Stimulated activated CD8-positive, alpha-beta memory T cell treated with anti-CD3 and anti-CD28 coated beads, Interleukin-7, amount 100 ng/mL, for 24 hours (primary cell): ENCODE measurements around the gene SETDB2.

Source experiments
- DNase-seq: peaks from one replicate; pipeline ENCODE4 v3.0.0-alpha.2; 2020; ENCODE audit warnings: low read depth

Gene SETDB2

DNA sequence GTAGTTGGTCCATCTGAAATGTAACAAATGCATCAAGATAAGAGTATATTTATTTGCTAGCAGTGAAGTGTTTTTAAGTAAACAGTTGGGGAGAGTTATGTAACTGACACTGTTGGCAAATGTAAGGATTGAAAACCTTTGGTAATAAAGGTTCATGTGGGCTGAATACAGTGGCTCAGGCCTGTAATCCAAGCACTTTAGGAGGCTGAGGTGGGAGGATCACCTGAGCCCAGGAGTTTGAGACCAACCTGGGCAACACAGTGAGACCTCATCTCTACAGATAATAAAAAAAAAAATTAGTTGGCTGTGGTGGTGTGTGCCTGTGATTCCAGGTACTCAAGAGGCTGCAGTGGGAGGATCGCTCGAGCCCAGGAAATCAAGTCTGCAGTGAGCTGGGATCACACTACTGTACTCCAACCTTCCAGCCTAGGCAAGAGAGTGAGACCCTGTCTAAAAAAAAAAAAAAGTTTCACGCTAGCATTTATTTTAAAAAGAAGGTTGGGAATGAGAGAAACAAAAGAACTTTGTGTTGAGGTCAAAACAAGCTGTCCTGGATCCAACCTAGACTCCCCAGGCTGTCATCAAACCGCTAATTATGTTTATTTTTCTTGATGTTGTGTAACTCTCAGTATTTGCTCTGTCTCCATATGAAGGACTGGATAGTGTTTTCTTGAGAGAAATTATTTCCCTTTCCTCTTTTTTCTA lies 20.7 kb downstream of the SETDB2 start:
- no peak for DNase-seq

DNA sequence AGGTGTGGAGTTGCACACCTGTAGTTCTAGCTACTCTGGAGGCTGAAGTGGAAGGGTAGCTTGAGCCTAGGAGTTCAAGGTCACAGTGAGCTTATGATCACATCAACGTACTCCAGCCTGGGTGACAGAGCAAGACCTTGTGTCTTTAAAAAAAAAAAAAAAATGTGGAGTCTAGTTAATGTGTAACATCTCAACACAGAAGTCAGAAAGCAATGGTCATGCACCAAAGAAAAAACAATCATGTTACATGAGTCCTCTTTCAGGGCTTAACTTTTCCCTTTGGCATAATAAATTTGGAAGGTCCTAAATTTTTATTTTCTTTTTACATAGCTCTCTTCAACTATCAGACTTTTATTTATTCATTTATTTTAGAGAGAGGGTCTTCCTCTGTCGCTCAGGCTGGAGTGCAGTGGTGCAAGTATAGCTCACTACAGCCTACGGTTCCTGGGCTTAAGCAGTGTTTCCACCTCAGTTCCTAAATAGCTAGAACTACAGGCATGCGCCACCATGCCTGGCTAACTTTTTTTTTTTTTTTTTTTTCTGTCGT lies 22.3 kb downstream of the SETDB2 start:
- no peak for DNase-seq

DNA sequence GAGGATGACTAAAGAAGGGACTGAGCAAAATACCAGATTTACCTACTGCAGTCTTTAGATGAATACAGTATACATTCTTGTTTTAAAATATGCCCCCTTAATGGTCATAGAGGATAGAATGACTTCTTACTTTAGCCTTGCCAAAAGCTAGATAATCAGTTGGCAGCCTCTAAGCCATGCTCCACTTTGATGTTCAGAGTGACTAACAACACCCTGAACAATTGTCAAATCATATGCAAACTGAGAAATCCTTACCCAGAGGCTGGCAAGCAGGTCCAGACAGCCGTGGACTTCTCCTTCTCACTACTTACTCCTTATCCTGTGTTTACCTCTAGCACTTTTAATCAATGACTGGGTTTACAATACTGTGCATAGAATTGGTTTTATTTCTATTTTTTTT lies 28.1 kb downstream of the SETDB2 start:
- no peak for DNase-seq

DNA sequence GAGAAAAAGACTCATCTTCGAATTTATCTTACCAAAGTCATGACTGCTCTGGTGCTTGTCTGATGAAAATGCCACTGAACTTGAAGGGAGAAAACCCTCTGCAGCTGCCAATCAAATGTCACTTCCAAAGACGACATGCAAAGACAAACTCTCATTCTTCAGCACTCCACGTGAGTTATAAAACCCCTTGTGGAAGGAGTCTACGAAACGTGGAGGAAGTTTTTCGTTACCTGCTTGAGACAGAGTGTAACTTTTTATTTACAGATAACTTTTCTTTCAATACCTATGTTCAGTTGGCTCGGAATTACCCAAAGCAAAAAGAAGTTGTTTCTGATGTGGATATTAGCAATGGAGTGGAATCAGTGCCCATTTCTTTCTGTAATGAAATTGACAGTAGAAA lies 32.5 kb downstream of the SETDB2 start:
- no peak for DNase-seq

DNA sequence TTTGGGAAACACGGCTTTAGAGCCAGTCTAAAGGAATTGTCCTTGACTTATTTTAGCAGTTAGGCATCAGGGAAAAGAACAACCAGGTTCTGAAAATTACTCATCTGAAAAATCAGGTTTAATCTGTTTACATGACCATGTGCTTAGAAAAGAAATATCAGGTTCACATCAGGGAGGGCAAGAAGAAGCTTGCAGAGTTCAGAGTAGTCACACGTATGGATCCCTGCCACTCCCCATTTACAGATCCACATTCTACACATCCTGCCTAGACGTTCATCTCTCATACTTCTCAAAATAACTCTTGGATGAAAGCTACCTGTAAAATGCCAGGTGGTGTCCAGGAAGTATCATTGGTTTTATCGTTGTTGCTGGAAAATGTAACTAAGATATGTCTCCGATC lies 37.7 kb downstream of the SETDB2 start:
- no peak for DNase-seq

DNA sequence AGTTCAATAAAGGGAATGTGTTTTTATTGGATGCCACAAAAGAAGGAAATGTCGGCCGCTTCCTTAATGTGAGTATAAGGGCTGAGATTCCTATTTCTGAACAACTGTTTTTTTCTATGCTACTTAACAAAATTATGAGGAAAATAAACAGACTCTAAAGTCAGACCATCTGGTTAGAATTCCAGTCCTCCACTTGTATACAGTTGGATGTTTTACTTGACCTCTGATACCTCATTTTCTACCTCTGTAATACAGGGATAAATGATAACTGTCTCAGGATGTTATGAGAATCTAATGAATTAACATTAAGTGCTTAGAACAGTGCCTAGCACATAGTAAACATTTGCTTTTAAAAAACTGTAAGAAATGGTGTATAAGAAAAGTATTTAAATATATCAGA lies 44.5 kb downstream of the SETDB2 start:
- DNase-seq, result no peak

DNA sequence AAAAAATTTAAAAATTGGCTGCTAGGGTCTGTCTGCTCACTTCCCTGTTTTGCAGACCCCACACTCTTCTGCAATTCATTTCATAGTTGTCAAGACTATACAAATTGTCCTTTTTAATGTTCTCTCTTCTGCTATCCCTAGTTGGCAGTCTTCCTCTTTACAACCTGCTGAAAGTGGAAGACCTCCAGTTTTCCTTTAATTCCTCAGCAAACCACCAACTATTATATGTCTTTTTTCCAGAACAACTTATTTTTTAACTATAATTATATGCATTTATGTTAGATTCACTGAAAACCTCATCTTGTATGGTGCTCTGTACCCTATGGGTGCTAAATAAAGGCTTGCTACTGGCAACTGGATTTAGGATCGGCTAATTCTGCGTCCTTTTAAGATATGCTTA lies 50.6 kb downstream of the SETDB2 start:
- DNase-seq, result no peak

DNA sequence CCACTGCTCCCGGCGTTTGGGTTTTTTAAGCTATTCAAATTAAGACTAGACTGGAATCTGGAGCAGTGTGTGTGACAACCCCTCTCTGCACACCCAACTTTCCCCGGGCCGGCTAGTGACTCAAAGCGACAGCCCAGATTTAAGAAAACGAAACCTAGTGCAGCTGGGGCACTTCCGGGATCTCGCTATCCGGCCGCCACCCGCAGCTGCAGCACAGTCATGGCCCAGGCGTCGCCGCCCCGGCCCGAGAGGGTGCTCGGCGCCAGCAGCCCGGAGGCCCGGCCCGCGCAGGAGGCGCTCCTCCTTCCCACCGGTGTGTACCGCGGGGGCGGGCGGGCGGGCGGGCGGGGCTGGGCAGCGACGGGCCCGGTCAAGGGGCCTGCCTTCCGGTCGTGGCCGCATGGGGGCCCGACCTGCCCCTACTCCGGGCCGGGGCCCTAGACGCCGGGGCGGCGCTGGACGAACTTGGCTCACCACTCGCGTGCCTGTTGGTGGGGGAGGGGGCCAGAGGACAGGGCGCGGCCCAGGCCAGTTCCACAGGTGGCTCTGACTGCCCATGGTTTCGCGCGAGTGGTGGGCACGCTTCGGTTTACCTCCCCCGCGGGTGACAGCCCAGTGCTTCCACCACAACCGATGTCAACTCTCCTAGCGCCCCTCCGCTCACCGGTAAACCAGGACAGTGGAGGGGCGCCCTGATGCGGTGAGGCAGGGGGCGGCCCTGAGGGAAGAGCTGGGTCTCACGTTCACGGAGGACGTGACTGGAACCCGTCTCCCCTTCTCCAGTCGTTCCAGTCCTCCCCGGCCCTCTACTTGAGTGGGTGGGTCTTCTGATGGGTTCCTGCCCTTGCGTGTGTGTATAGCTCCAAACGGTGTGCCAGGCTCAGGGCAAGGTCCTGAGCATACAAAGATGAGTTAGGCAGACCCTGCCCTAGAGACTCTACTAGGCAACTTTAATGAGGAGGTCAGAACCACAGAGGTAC lies 52.0 kb downstream of the SETDB2 start, which contains the start of gene PHF11:
PHF11 (plus strand) TSS at position 171 of the 980 bp plus-strand sequence; CDS start at position 220, 49 bp downstream.
- DNase-seq, result peak; percentile 65

DNA sequence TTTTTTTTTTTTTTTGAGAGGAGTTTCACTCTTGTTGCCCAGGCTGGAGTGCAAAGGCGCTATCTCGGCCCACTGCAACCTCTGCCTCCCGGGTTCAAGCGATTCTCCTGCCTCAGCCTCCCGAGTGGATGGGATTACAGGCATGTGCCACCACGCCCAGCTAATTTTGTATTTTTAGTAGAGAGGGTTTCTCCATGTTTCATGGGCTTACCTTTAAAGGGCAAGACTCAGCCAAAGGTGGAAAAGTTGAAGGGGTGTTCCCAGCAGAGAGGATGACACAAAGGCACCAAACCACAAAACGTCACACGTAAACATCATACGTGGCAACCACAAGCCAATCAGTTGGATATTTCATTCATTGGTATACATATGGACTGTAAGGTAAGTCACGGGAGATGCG lies 52.8 kb downstream of the SETDB2 start:
- peak; percentile 6 for DNase-seq

DNA sequence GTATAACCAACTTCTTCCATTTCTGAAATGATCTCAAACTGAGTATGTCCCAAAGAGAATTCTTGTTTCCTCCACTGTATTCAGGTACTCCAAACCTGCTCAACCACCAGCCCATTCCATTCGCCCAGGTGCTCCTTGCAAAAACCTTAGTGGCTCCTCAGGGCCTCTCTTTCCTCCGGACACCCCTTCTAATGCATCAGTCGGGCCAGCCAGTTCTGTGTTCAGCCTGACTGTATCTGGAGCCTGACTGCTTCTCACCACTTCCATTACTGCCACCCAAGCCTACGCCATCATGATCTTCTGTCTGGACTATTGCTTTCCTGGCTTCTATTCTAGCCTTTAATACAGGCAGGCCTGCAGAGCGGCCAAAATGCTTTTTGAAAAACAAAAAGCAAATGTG lies 53.2 kb downstream of the SETDB2 start:
- DNase-seq, result no peak

DNA sequence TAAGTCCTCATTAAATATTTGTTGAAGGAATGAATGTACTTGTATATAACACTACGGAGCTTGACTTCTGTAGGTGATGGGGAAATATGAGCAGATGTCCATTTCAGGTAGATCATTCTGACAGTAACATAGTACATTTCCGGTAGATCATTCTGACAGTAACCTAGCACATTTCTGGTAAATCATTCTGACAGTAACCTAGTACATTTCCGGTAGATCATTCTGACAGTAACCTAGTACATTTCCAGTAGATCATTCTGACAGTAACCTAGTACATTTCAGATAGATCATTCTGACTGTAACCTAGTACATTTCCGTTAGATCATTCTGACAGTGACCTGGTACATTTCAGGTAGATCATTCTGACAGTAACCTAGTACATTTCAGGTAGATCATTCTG lies 54.1 kb downstream of the SETDB2 start:
- no peak for DNase-seq

DNA sequence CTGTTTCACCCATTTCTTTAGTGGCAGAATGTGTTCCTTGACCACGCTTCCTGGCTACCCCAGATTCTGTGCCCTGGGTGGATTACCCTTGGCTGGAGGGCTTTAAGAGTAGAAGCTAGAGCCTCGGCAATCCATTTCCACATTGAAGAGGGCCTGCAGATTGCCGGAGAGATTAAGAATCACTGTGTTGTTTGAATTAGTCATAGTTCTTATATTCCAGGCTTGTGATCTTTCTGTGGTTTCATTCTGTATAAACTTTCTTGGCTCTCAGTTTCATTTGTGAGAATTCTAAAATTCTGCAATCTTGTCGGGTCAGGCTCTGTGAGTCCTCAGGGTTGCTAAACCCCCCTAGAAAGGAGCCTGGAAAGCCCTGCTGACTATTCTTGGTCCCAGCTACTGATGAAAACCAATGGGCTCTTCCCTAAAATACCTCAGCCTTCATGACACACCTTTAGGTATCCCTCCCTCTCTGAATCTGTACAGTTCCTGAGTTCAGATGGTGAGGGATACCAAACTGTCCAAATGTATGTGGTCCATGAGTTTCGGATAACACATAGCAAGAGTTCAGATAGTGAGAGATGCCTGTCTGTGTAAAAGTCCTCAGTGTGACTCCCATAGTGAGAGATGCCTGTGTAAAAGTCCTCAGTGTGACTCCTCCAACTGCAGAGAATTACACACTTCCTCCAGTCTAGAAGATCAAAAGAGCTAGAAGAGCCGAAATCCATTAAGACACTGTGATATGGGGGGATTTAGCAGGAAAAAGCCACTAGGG lies 56.0 kb downstream of the SETDB2 start:
- no peak for DNase-seq

DNA sequence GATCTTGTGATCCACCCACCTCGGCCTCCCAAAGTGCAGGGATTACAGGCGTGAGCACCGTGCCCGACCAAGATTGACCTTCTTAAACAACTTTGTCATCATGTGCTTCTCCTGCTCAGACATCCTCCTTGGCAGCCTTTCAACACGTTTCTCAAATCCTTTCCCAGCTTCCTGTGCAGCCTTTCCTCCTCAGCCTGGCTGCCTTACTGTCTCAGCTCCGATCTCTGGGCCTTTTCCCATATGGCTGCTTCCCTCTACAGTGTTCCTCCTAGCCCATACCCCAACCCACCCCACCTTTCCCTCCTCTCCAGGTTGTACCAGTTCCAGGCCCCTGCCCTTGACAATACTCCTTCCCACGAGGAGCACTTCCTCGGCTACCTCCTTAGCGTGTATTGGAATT lies 58.9 kb downstream of the SETDB2 start:
- DNase-seq, result no peak

DNA sequence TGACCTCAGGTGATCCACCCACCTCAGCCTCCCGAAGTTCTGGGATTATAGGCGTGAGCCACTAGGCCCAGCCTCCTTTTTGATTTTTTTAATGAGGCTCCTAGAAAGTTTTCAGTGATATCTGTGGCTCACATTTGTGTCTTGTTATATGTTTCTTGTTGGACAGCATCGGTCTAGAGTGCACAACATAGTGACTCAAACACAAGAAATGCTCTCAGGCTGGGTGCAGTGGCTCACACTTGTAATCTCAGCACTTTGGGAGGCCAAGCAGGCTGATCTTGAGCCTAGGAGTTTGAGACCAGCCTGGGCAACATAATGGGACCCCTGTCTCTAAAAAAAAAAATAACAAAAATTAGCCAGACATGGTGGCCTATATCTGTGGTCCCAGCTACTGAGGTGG lies 59.9 kb downstream of the SETDB2 start:
- no peak for DNase-seq

DNA sequence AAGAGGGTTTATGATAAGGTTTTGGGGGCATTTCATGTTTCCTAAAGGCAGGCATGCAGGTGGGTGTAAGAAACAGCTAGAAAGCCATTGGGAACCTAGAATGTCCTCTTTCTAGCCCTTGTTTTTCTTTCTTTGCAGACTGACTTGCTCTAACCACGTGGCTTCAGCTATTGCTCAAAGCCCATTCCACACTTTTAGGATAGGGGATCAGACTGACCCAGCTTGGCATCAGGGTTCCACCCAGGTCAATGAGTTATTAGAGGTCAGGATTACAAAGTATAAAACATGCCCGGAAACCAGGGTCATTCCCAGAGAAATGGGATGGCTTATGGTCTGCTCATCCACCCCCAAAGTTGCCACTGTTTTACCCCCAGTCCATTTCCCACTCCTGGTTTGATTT lies 68.5 kb downstream of the SETDB2 start:
- no peak for DNase-seq

DNA sequence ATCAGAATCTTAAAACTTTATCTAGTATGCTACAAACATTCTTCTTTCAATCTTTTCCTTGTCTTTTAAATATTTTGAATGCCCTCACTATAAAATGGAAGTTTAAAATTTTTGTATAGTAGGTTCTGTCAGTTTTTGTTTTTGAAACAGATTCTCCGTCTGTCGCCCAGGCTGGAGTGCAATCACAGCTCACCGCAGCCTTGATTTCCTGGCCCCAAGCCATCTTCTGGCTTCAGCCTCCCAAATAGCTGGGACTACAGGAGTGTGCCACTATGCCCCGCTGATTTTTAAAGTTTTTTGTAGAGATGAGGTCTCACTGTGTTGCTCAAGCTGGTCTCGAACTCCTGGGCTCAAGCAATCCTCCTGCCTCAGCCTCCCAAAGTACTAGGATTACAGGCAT lies 72.4 kb downstream of the SETDB2 start:
- DNase-seq, result no peak

DNA sequence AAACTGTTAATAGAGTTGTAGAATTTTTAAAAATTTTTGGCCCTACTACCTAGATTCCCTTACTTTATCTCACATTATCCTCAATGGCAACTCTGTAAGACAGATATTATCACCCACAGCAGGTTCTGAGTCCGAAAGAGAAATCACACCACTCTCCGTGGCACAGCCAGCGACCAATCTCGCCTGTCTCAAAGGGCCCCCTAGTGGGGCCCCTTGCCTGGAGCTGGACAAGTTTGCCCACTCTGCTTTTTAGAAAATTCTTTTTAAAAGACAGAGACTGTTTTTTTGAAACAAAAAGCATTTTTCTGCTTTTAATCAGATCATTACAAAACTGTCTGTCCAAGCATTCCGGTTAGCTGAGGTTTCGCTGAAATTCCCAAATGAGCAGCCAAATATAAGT lies 73.4 kb downstream of the SETDB2 start:
- no peak for DNase-seq

DNA sequence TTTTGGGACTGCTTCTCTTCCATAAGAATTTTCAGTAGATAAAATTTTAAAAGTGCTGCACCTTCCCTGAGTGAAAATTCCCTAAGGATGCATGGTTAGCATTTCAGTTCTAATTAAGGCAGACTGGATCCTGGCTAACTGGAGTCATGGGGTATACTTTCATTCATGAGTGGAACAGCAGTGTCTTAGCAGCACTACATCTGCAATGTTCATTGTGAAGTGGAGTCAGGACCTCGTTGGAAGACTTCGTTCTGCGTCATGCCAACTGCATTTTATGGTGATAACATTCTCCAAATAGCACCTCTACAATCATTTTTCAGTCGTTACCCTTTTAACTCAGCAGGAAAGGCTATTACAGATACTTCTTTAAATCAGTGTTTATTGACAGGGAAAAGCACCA lies 77.2 kb downstream of the SETDB2 start:
- no peak for DNase-seq

DNA sequence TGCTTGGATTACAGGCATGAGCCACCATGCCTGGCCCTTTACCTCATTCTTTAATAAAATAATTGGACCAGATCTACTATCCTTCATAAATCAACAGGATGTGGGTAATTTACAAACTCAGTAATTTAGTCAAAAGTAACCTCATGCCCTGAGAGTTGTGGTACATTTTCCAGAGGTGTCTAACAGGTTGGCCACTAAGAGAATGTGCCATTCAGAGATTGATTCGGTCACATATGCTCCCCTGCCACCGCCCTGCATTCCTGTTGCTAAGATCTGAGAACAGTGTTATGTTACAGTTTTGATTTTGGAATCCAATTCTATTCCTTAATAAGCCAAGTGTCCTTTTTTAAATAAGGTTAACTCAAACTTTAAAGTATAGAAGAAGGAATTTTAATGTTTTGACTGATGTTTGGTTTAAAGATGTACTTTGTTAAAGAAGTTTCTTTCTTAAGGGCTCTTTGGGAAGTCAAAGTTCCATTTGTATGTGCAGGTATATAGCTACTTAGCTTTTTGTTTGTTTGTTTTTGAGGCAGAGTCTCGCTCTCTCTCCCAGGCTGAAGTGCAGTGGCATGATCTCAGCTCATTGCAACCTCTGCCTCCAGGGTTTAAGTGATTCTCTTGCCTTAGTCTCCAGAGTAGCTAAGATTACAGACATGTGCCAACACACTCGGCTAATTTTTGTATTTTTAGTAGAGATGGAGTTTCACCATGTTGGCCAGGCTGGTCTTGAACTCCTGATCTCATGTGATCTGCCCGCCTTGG lies 80.8 kb downstream of the SETDB2 start:
- no peak for DNase-seq

DNA sequence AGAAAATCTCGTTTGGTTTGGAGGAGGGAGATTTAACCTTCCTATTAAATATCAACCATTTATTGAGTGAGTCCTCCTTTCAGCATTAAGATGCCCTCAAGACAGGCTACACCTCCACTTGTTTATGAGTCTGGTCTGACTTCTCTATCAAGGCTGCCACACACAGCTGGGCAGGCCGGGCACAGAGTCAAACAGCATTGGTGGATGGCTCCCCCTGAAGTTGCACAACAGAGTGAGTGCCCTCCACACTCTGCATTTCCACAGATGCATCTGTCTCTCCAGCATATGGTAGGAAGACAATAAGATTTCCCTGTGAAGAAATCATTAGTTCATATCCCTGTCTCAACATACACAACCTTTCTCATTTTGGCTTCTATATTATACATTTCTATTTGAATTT lies 83.0 kb downstream of the SETDB2 start:
- DNase-seq, result no peak

DNA sequence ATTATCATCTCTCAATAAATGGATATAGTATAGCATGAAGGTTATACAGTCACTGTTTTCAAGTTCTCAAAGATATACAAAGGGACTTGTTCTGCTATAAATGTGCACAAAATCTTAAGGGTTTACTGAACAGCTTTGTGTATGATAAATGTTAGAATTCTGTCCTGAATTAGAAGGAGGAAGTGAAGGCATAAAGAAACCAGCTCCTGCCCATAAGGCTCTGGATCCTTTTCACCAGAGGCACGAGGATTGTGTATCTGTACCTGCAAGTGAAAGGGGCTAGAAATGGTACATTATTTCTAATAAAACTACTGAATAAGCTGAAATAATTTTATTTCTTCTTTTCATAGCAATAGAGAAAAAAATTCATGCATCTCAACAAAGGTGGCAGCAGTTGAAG lies 84.1 kb downstream of the SETDB2 start:
- no peak for DNase-seq
